Calu3 (cell line): ENCODE measurements around the gene ATRX. TPM values are rescaled to one million over a fixed set of nuclear protein-coding genes. Genes with fewer than 3 reads are reported as not detected.
"Not testable (repeated sequence)": the region's sequence is repeated elsewhere in the genome, so short reads cannot be mapped to it uniquely, and the experiment has no call there.

Experiments
- BruUV-seq: library from RNA; stranded (reverse); fragments of 400-500 nt; replicated peaks from 2 replicates; lab custom pipeline; 2021; lab: Mats Ljungman, UMichigan
- CTCF ChIA-PET: fragments of 300-600 bp; sonication (Branson Sonifier 250); formaldehyde crosslinking; loops from one replicate; lab custom pipeline; 2022; ENCODE audit warnings: antibody characterized with exemption; lab: Charles Lee
- DNase-seq: peaks from one replicate; pipeline ENCODE4 v3.0.0; 2022
- H3K27ac Mint-ChIP-seq: one replicate; pipeline ENCODE4 v1.8.0; 2022; ENCODE audit warnings: mixed read lengths; ENCODE audit not compliant: unreplicated experiment
- H3K27me3 Mint-ChIP-seq: one replicate; pipeline ENCODE4 v1.8.0; 2022; ENCODE audit warnings: mixed read lengths; ENCODE audit not compliant: unreplicated experiment
- H3K36me3 Mint-ChIP-seq: one replicate; pipeline ENCODE4 v1.8.0; 2022; ENCODE audit warnings: mild to moderate bottlenecking, moderate library complexity, mixed read lengths; ENCODE audit not compliant: insufficient read depth, unreplicated experiment
- H3K4me1 Mint-ChIP-seq: one replicate; pipeline ENCODE4 v1.8.0; 2022; ENCODE audit warnings: mild to moderate bottlenecking, low read depth, mixed read lengths; ENCODE audit not compliant: unreplicated experiment
- H3K4me3 Mint-ChIP-seq: one replicate; pipeline ENCODE4 v1.8.0; 2022; ENCODE audit warnings: mild to moderate bottlenecking, low read depth, moderate library complexity, mixed read lengths; ENCODE audit not compliant: unreplicated experiment
- H3K9me3 Mint-ChIP-seq: one replicate; pipeline ENCODE4 v1.8.0; 2022; ENCODE audit warnings: low read depth, mixed read lengths; ENCODE audit not compliant: unreplicated experiment
- intact Hi-C: fragments of 100-400 bp; cut with micrococcal nuclease; formaldehyde crosslinking; loops from one replicate; pipeline ENCODE4 v1.10.0; 2022; ENCODE audit not compliant: unreplicated experiment
- total RNA-seq: library from RNA; stranded (reverse); gene quantifications from 2 replicates; pipeline ENCODE4 v1.2.3, GENCODE V29; 2022
- TF ChIP-seq, protein P1 (sequence below): fragments of 200-600 bp; IDR thresholded peaks from one replicate; pipeline ENCODE4 v1.8.0; 2022; ENCODE audit warnings: antibody characterized with exemption; ENCODE audit not compliant: unreplicated experiment

The ATRX gene
- total RNA-seq, 1 experiment from 2014 or later = 116 TPM

DNA sequence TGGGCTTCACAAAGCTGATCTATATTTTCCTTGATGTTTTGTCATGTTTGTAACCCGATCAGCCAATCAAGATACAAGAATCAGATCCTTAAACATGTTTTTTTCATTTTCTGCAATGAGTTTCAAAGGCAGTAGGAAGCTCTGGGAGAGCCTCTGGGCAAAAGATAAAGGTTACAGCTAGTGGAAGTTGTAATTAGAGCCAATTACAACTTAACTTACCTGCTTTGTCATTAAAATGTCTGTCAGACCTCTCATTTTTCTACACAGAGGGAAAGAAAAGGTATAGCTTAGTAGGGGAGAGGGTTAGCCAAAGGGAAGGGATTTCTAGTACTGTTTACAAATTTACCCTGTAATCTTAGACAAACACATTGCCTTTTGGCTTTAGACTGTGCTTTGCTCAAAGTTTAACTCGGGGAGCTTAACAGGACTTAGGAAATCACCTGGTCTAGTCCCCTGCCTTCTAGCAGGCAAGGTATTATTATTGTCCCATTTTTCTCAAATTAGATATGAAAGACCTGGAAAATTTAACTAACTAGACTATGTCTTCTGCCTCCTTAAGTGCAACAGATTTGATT is 283.0 kb downstream of the ATRX start:
- Mint-ChIP-seq H3K4me1 (peaks cover 16% of the 10 kb centered on the region), H3K27ac (no peak overlapping the region), H3K36me3 (peaks cover 10% of the 10 kb centered on the region), H3K9me3 (no peaks in the 10 kb centered on the region), H3K4me3 (no peak overlapping the region), H3K27me3 (no peaks in the 10 kb centered on the region)
- no peak for DNase-seq
- TF ChIP-seq, protein P1, sequence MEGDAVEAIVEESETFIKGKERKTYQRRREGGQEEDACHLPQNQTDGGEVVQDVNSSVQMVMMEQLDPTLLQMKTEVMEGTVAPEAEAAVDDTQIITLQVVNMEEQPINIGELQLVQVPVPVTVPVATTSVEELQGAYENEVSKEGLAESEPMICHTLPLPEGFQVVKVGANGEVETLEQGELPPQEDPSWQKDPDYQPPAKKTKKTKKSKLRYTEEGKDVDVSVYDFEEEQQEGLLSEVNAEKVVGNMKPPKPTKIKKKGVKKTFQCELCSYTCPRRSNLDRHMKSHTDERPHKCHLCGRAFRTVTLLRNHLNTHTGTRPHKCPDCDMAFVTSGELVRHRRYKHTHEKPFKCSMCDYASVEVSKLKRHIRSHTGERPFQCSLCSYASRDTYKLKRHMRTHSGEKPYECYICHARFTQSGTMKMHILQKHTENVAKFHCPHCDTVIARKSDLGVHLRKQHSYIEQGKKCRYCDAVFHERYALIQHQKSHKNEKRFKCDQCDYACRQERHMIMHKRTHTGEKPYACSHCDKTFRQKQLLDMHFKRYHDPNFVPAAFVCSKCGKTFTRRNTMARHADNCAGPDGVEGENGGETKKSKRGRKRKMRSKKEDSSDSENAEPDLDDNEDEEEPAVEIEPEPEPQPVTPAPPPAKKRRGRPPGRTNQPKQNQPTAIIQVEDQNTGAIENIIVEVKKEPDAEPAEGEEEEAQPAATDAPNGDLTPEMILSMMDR = no peak
- no TSS peak for BruUV-seq
- intact Hi-C loops = loop anchor here (10.0 kb wide), 1 partner anchor 522 kb away; no protein-coding TSS in a partner anchor
- CTCF ChIA-PET = no interaction called here

DNA sequence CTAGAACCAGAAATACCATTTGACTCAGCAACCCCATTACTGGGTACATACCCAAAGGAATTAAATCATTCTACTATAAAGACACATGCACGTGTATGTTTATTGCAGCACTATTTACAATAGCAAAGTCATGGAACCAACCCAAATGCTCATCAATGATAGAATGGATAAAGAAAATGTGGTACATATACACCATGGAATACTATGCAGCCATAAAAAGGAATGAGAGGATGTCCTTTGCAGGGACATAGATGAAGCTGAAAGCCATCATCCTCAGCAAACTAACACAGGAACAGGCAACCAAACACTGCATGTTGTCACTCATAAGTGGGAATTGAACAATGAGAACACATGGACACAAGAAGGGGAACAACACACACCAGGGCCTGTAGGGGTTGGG is 285.9 kb downstream of the ATRX start:
- H3K27me3 Mint-ChIP-seq, H3K27ac Mint-ChIP-seq, H3K9me3 Mint-ChIP-seq, H3K36me3 Mint-ChIP-seq, DNase-seq, BruUV-seq, CTCF ChIA-PET, H3K4me3 Mint-ChIP-seq: not testable (repeated sequence)
- intact Hi-C loops = loop anchor here (10.0 kb wide), 1 partner anchor 525 kb away; no protein-coding TSS in a partner anchor
- H3K4me1 Mint-ChIP-seq = peaks cover 16% of the 10 kb centered on the region

DNA sequence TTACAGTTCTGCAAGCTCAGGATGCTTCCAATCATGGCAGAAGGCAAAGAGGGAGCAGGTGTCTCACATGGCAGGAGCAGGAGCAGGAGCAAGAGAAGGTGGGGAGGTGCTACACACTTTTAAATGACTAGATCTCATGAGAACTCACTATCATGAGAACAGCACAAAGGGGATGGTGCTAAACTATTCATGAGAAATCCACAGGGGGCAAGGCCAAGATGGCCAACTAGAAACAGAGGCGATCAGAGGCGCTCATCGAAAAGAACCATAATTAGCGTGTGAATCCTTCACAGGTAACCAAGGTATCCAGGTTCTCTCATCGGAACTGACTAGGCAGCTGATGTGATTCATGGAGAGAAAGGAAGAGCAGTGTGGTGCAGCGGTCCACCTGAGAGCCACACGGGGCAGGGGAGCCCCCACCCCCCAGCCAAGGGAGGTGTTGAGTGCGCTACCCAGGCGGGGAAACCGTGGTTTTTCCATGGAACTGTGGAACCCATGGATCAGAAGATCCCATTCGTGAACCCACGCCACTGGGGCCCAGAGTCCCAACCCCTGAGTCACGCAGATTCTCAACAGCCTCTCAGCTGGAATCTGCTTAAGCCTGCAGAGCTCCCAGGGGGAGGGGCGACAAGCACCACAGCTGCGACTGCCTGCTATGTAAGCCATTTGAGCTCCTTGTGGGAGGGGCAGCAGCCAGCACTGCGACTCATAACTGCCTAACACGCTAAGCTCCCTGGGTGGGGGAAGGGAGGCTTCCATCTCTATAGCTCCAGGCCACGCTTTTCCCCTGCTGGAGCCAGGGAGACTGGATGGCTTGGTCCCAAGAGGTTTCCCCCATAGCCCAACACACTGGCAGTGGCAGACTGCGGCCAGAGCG is 292.1 kb downstream of the ATRX start:
- Mint-ChIP-seq H3K4me3 (no peak overlapping the region), H3K9me3 (peaks cover 4% of the 10 kb centered on the region), H3K27me3 (peaks cover 13% of the 10 kb centered on the region), H3K27ac (no peak overlapping the region), H3K4me1 (peaks cover 8% of the 10 kb centered on the region), H3K36me3 (no peaks in the 10 kb centered on the region)
- TF ChIP-seq, protein P1 = no peak
- no TSS peak for BruUV-seq
- CTCF ChIA-PET = no interaction called here
- DNase-seq = no peak
- intact Hi-C loops = no loop called here

DNA sequence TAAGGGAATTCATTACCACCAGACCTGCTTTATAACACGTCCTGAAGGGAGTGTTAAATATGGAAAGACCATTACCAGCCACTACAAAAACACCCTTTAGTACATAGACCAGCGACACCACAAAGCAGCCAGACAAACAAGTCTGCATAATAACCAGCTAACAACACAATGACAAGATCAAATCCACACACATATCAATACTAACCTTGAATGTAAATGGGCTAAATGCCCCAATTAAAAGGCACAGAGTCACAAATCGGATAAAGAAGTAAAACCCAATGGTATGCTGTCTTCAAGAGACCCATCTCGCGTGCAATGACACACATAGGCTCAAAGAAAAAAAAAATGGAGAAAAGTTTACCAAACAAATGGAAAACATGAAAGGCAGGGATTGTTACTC is 302.0 kb downstream of the ATRX start:
- no peaks in the 10 kb centered on the region for H3K9me3 Mint-ChIP-seq

More for the DNA sequence above, 302.0 kb downstream of the ATRX start:
- Mint-ChIP-seq H3K27me3 (peaks cover 15% of the 10 kb centered on the region), H3K27ac (no peak overlapping the region), H3K36me3 (no peaks in the 10 kb centered on the region), H3K4me1 (no peaks in the 10 kb centered on the region), H3K4me3 (no peak overlapping the region)
- TF ChIP-seq, protein P1 = no peak
- CTCF ChIA-PET = no interaction called here
- DNase-seq = no peak
- intact Hi-C loops = no loop called here
- no TSS peak for BruUV-seq
